Progenitor cell of endocrine pancreas (in vitro differentiated cells): ENCODE results near the gene CELF4. TPM values are rescaled to one million over a fixed set of nuclear protein-coding genes. Genes with fewer than 3 reads are reported as not detected.

Experiments
- DNase-seq: peaks from one replicate; pipeline ENCODE4 v3.0.0; 2021; ENCODE audit warnings: low spot score; ENCODE audit not compliant: unreplicated experiment
- H3K27ac Mint-ChIP-seq: 2 replicates; pipeline ENCODE4 v1.8.0; 2021; ENCODE audit warnings: mild to moderate bottlenecking, moderate library complexity, mixed read lengths
- H3K27me3 Mint-ChIP-seq: 2 replicates; pipeline ENCODE4 v1.8.0; 2021; ENCODE audit warnings: mixed read lengths
- H3K36me3 Mint-ChIP-seq: 2 replicates; pipeline ENCODE4 v1.8.0; 2022; ENCODE audit warnings: mixed read lengths; ENCODE audit not compliant: insufficient read depth
- H3K4me1 Mint-ChIP-seq: 2 replicates; pipeline ENCODE4 v1.8.0; 2021; ENCODE audit warnings: low read depth, mixed read lengths
- H3K4me3 Mint-ChIP-seq: 2 replicates; pipeline ENCODE4 v1.8.0; 2021; ENCODE audit warnings: low read depth, mild to moderate bottlenecking, moderate library complexity, mixed read lengths
- H3K9me3 Mint-ChIP-seq: 2 replicates; pipeline ENCODE4 v1.8.0; 2021; ENCODE audit warnings: low read depth, mixed read lengths
- total RNA-seq: library from RNA; stranded (reverse); gene quantifications from 2 replicates; pipeline ENCODE4 v1.2.1, GENCODE V29; 2021
- TF ChIP-seq, protein P1 (sequence below): fragments of 200-600 bp; sonication (generic); IDR thresholded peaks from one replicate; pipeline ENCODE4 v1.5.0; 2021; ENCODE audit warnings: antibody characterized with exemption, mild to moderate bottlenecking; ENCODE audit not compliant: unreplicated experiment

The CELF4 gene
- total RNA-seq, 1 donor from 2014 or later, result 4.6 TPM

DNA sequence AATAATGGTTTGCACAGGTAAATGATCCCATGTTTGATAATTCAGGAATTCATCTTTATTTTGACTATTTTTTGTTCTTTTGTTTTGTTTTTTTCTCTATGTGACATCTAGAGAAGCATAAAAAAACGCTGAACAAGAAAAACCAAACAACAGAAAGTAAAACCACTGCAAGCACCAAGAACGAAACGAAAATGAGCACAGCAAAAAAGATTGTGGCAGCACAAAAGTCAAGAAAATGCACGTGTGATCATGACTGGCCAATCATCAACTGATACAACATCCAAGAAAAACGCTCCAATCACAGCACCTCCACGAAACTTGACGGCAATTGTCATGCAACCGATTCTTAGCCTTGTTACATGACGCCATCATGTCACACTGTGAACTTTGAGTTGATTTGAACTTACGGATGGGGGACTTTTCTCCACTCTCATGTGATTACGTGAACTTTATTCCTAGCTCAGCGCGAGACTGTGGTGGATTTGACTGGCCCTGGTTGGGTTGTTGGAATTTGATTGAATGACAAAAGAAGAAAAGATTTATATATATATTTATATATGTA, 318.7 kb downstream of the CELF4 start:
- TF ChIP-seq, protein P1, sequence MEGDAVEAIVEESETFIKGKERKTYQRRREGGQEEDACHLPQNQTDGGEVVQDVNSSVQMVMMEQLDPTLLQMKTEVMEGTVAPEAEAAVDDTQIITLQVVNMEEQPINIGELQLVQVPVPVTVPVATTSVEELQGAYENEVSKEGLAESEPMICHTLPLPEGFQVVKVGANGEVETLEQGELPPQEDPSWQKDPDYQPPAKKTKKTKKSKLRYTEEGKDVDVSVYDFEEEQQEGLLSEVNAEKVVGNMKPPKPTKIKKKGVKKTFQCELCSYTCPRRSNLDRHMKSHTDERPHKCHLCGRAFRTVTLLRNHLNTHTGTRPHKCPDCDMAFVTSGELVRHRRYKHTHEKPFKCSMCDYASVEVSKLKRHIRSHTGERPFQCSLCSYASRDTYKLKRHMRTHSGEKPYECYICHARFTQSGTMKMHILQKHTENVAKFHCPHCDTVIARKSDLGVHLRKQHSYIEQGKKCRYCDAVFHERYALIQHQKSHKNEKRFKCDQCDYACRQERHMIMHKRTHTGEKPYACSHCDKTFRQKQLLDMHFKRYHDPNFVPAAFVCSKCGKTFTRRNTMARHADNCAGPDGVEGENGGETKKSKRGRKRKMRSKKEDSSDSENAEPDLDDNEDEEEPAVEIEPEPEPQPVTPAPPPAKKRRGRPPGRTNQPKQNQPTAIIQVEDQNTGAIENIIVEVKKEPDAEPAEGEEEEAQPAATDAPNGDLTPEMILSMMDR, result no peak
- H3K27ac Mint-ChIP-seq, result no peak overlapping the region
- H3K36me3 Mint-ChIP-seq, result peaks cover 6% of the 10 kb centered on the region
- H3K4me1 Mint-ChIP-seq, result peaks cover 2% of the 10 kb centered on the region
- peaks cover 28% of the 10 kb centered on the region for H3K27me3 Mint-ChIP-seq
- H3K9me3 Mint-ChIP-seq, result no peaks in the 10 kb centered on the region
- no peak overlapping the region for H3K4me3 Mint-ChIP-seq
- no peak for DNase-seq

DNA sequence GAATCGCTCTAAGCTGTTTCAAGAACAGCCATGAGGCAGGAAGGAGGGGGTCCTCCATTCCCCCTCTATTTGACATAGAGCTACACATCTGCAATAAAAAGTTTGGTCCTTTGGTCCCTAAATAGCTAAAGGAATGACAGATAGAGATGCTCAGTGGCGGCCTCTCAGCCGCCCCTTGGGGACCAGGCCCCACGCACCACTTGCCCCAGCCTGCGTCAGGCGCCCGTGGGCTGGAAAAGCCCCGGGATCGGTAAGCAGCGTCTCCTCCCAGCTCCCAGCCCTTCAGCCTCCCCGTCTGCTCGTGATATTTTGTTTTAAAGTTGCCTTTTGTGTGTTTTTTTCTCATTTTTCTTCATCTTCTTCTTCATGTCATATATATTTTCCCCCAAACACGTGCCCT, 321.0 kb downstream of the CELF4 start:
- DNase-seq, result no peak
- peaks cover 28% of the 10 kb centered on the region for H3K27me3 Mint-ChIP-seq

GRCh38 chr18:37243741-37244140, 321.9 kb downstream of the CELF4 start:
- TF ChIP-seq, protein P1, result no peak
- H3K9me3 Mint-ChIP-seq, result no peaks in the 10 kb centered on the region
- H3K27ac Mint-ChIP-seq, result no peak overlapping the region
- DNase-seq, result no peak
- H3K36me3 Mint-ChIP-seq, result peaks cover 6% of the 10 kb centered on the region
- peaks cover 3% of the 10 kb centered on the region for H3K4me1 Mint-ChIP-seq
- H3K27me3 Mint-ChIP-seq, result peaks cover 25% of the 10 kb centered on the region
- peak overlapping the region; percentile 32 for H3K4me3 Mint-ChIP-seq

More for the DNA sequence above, 321.0 kb downstream of the CELF4 start:
- Mint-ChIP-seq H3K9me3 (no peaks in the 10 kb centered on the region), H3K4me3 (no peak overlapping the region), H3K27ac (no peak overlapping the region), H3K36me3 (peaks cover 6% of the 10 kb centered on the region), H3K4me1 (peaks cover 2% of the 10 kb centered on the region)
- TF ChIP-seq, protein P1, result no peak

DNA sequence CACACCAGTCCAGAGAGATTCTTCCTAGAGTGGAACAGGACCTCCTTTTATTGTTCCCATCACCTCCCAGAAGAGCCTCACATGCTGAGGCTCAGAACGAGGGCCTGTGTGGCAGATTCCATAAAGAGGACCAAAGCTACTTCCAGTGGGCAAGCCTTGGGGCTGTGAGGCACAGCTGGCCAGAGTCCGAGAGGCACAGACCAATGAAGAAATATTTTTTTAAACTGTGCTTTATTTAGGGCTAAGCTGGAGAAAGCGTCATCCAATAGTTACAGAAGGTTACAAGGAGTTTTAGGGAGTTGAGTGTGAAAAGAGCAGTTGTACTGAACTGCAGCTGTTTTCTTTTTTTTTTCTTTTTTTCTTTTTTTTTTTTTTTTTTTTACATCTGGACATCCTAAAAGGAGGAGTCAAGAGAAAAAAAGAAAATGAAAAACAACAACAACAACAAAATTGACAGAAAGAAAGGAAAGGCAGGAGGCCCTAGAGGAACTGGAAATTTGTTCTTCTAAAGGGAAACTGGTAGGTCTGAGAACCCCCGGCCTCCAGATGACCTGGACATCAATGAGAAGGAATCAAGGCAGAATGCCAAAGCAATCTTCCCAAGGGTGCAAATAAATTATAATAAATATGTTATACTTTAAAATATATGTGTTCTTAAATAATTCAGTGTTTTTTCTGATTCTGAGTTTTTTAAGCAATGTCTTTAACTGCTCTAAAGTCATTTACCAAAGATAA, 322.6 kb downstream of the CELF4 start:
- Mint-ChIP-seq H3K9me3 (no peaks in the 10 kb centered on the region), H3K4me3 (no peak overlapping the region), H3K27me3 (peaks cover 25% of the 10 kb centered on the region), H3K4me1 (peaks cover 5% of the 10 kb centered on the region), H3K36me3 (peaks cover 6% of the 10 kb centered on the region), H3K27ac (no peak overlapping the region)
- TF ChIP-seq, protein P1, result no peak
- no peak for DNase-seq

GRCh38 chr18:37242091-37242490, 323.5 kb downstream of the CELF4 start:
- no peak for DNase-seq
- Mint-ChIP-seq H3K4me1 (peaks cover 5% of the 10 kb centered on the region), H3K36me3 (peaks cover 6% of the 10 kb centered on the region), H3K27me3 (peaks cover 25% of the 10 kb centered on the region), H3K27ac (no peak overlapping the region), H3K4me3 (no peak overlapping the region), H3K9me3 (no peaks in the 10 kb centered on the region)
- TF ChIP-seq, protein P1, result no peak
